ENCODE data around the gene TCF25. TPM values are rescaled to one million over a fixed set of nuclear protein-coding genes. Genes with fewer than 3 reads are reported as not detected.

Gene TCF25
- total RNA-seq, 2 donors from 2014 or later = 74.2 to 258 TPM

DNA sequence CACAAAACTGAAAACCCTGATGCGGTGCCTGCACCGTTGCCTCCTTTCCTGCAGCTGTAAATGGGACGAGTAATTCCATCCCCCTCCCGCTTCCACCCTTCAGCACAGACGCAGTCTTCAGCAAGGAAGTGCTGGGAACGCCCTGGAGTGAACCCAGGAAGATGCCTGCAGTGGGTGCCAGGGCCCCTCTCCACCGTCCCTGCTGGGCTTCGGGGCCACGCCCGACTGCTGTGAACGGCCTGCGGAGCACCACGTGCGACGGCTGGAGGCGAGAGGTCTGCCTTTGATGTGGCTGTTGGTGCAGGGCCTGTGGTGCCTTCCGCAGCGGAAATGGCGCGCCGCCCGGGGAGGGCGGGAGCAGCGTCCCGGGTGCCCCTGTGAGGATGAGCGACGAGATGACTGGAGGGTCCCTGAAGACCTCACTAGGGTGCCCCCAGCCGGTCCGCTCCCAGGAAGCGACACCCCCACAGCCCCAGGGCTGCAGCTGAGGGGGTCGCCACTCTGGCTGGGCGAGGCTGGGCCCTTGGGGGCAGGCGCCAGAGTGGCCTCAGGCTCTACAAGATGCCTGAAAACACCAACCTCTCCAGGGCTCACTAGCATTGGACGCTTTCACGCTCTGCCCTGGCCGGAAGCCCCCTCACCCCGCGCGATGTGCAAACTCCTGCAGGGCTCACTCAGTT lies 44.5 kb downstream of the TCF25 start:
- 3 to 6% methylated on average over 2 to 39 of the region's 39 CpGs for WGBS, 2 donors
- intact Hi-C loops (cut with DNase I) = no loop called here

DNA sequence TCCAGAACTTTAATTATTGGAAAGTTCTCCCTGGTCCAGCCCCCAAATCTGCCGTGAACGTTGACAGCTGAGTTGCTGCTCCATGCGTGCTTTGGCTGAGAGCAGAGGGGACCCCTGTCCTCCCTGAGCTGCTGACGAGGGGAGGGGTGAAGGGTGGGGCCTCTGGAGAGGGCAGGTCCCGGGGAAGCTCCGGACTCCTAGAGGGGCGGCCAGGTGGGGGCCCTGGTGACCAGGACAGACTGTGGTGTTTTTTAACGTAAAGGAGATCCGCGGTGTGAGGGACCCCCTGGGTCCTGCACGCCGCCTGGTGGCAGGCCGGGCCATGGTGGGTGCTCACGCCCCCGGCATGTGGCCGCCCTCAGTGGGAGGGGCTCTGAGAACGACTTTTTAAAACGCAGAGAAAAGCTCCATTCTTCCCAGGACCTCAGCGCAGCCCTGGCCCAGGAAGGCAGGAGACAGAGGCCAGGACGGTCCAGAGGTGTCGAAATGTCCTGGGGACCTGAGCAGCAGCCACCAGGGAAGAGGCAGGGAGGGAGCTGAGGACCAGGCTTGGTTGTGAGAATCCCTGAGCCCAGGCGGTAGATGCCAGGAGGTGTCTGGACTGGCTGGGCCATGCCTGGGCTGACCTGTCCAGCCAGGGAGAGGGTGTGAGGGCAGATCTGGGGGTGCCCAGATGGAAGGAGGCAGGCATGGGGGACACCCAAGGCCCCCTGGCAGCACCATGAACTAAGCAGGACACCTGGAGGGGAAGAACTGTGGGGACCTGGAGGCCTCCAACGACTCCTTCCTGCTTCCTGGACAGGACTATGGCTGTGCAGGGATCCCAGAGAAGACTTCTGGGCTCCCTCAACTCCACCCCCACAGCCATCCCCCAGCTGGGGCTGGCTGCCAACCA lies 45.3 kb downstream of the TCF25 start, which contains the start of gene MC1R:
Gene MC1R (plus strand): TSS at position 410 of the 895 bp plus-strand sequence. CDS start 397 bp downstream, at position 807.
- no peak for TF ChIP-seq POLR2A (IDR thresholded peaks at IDR 0.05)
- TF ChIP-seq, protein P1, sequence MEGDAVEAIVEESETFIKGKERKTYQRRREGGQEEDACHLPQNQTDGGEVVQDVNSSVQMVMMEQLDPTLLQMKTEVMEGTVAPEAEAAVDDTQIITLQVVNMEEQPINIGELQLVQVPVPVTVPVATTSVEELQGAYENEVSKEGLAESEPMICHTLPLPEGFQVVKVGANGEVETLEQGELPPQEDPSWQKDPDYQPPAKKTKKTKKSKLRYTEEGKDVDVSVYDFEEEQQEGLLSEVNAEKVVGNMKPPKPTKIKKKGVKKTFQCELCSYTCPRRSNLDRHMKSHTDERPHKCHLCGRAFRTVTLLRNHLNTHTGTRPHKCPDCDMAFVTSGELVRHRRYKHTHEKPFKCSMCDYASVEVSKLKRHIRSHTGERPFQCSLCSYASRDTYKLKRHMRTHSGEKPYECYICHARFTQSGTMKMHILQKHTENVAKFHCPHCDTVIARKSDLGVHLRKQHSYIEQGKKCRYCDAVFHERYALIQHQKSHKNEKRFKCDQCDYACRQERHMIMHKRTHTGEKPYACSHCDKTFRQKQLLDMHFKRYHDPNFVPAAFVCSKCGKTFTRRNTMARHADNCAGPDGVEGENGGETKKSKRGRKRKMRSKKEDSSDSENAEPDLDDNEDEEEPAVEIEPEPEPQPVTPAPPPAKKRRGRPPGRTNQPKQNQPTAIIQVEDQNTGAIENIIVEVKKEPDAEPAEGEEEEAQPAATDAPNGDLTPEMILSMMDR (IDR thresholded peaks at IDR 0.05) = peak in 2 of 7 experiments; percentile 6 to 8
- DNase-seq (no peak), ATAC-seq (no peak)
- Histone ChIP-seq H3K9me3 (no peaks in the 10 kb centered on the region), H3K27me3 (peaks cover 0 to 4% of the 10 kb centered on the region in 2 donors), H3K27ac (no peak within 1 kb of the TSS), H3K4me3 (no peak within 1 kb of the TSS), H3K4me1 (peaks cover 38% of the 10 kb centered on the region), H3K36me3 (replicated peaks in 1 of 2; ENCODE audit: insufficient read depth in 1 of 2, low read depth in 2 of 2) (no peaks in the 10 kb centered on the region)
- intact Hi-C loops (cut with DNase I) = no loop called here
- 4 to 17% methylated on average over 2 to 23 of the region's 23 CpGs for WGBS, 2 donors

More for the DNA sequence above, 44.5 kb downstream of the TCF25 start:
- ATAC-seq (peak; percentile 45), DNase-seq (peak; percentile 38 to 67 (median 61))
- Histone ChIP-seq H3K4me3 (no peak overlapping the region), H3K36me3 (replicated peaks in 1 of 2; ENCODE audit: insufficient read depth in 1 of 2, low read depth in 2 of 2) (no peaks in the 10 kb centered on the region), H3K4me1 (peaks cover 31% of the 10 kb centered on the region), H3K27ac (no peak overlapping the region), H3K27me3 (no peaks in the 10 kb centered on the region), H3K9me3 (no peaks in the 10 kb centered on the region)
- TF ChIP-seq, protein P1 (IDR thresholded peaks at IDR 0.05) = no peak
- no peak for TF ChIP-seq POLR2A (IDR thresholded peaks at IDR 0.05)

GRCh38 chr16:89919535-89920406 lies 46.4 kb downstream of the TCF25 start:
- Histone ChIP-seq H3K9me3 (no peaks in the 10 kb centered on the region), H3K36me3 (replicated peaks in 1 of 2; ENCODE audit: insufficient read depth in 1 of 2, low read depth in 2 of 2) (no peaks in the 10 kb centered on the region), H3K27me3 (peaks cover 0 to 15% of the 10 kb centered on the region in 2 donors), H3K4me3 (no peak overlapping the region), H3K4me1 (peaks cover 47% of the 10 kb centered on the region), H3K27ac (no peak overlapping the region)
- TF ChIP-seq, protein P1 (IDR thresholded peaks at IDR 0.05) = no peak
- TF ChIP-seq POLR2A (IDR thresholded peaks at IDR 0.05) = no peak
- DNase-seq (no peak), ATAC-seq (no peak)
- 81 to 82% methylated on average over 31 to 52 of the region's 52 CpGs for WGBS, 2 donors
- intact Hi-C loops (cut with DNase I) = no loop called here

GRCh38 chr16:89920723-89921122 lies 47.3 kb downstream of the TCF25 start:
- DNase-seq (no peak), ATAC-seq (no peak)
- Histone ChIP-seq H3K9me3 (no peaks in the 10 kb centered on the region), H3K4me3 (no peak overlapping the region), H3K4me1 (peaks cover 50% of the 10 kb centered on the region), H3K36me3 (replicated peaks in 1 of 2; ENCODE audit: insufficient read depth in 1 of 2, low read depth in 2 of 2) (no peaks in the 10 kb centered on the region), H3K27ac (no peak overlapping the region), H3K27me3 (peaks cover 4 to 17% of the 10 kb centered on the region in 2 donors)
- TF ChIP-seq POLR2A (IDR thresholded peaks at IDR 0.05) = no peak
- TF ChIP-seq, protein P1 (IDR thresholded peaks at IDR 0.05) = no peak
- 34 to 36% methylated on average over 4 to 6 of the region's 6 CpGs for WGBS, 2 donors
- intact Hi-C loops (cut with DNase I) = no loop called here

All from body of pancreas (tissue), 4 donors.